Esophagus muscularis mucosa (tissue), 4 donors: ENCODE results near the gene APOBEC2. TPM values are rescaled to one million over a fixed set of nuclear protein-coding genes. Genes with fewer than 3 reads are reported as not detected.
A peak's percentile ranks its signal among the peaks of the same experiment; 100 is the strongest.

Experiments used
- DNase-seq: peaks from one replicate; pipeline ENCODE4 v3.0.0-alpha.2; 2017; ENCODE audit errors: extremely low spot score
- H3K27ac ChIP-seq, 4 donors: fragments of 200-600 bp; sonication (generic); replicated peaks in 1 of 4; 1 replicate in 3 of 4; 2 replicates in 1 of 4; pipeline ENCODE4 v1.5.1; 2016 to 2019; ENCODE audit warnings: mild to moderate bottlenecking in 1 of 4
- H3K27me3 ChIP-seq, 4 donors: fragments of 200-600 bp; sonication (generic); one replicate each; pipeline versions ENCODE4 v1.5.1 to v1.6.0; 2016 to 2019
- H3K36me3 ChIP-seq, 4 donors: fragments of 200-600 bp; sonication (generic); one replicate each; pipeline ENCODE4 v1.5.1; 2016 to 2019
- H3K4me1 ChIP-seq, 4 donors: fragments of 200-600 bp; sonication (generic); one replicate each; pipeline ENCODE4 v1.5.1; 2016 to 2019
- H3K4me3 ChIP-seq, 4 donors: fragments of 200-600 bp; sonication (generic); 1 replicate in 2 of 4; 2 replicates in 2 of 4; pipeline ENCODE4 v1.5.1; 2016 to 2019; ENCODE audit warnings: mild to moderate bottlenecking in 4 of 4, moderate library complexity in 1 of 4
- H3K9me3 ChIP-seq, 4 donors: fragments of 200-600 bp; sonication (generic); 1 replicate in 3 of 4; 2 replicates in 1 of 4; pipeline ENCODE4 v1.5.1; 2016 to 2019
- EP300 ChIP-seq: sonication (generic); formaldehyde crosslinking; IDR thresholded peaks from one replicate; pipeline ENCODE4 v1.6.1; 2017; ENCODE audit warnings: antibody characterized with exemption
- POLR2A ChIP-seq: fragments of 450-650 bp; IDR thresholded peaks from one replicate; pipeline ENCODE4 v1.6.1; 2017; ENCODE audit warnings: antibody characterized with exemption, moderate library complexity, mild to moderate bottlenecking, low read depth
- POLR2AphosphoS5 ChIP-seq, 2 donors: sonication (generic); formaldehyde crosslinking; IDR thresholded peaks; one replicate each; pipeline ENCODE4 v1.6.1; 2017; ENCODE audit warnings: antibody characterized with exemption in 2 of 2
- WGBS: methylation state at CpG from one replicate; pipeline ENCODE4 v1.1.5; 2018; 5-methylcytosine and 5-hydroxymethylcytosine counted together
- intact Hi-C: fragments of 100-400 bp; cut with DNase I; formaldehyde crosslinking; loops from one replicate; pipeline ENCODE4 v1.15.1; 2023
- total RNA-seq, 4 donors: library from RNA; depleted of rRNA; stranded (reverse); fragments of >200 nt; gene quantifications; one replicate each; pipeline versions ENCODE4 v1.1.0 to v1.2.1, GENCODE V29; 2016
- TF ChIP-seq, protein P1 (sequence below), 3 experiments: fragments of 200-600 bp in 2 of 3; fragments of 450-650 bp in 1 of 3; sonication (generic) in 2 of 3; IDR thresholded peaks; one replicate each; pipeline ENCODE4 v1.5.1; 2017 to 2019; ENCODE audit warnings: antibody characterized with exemption in 3 of 3, mild to moderate bottlenecking in 2 of 3, moderate library complexity in 1 of 3

The APOBEC2 gene
- total RNA-seq, 4 donors from 2014 or later = 0.50 to 1.0 (median 0.97) TPM; not detected in 1

DNA sequence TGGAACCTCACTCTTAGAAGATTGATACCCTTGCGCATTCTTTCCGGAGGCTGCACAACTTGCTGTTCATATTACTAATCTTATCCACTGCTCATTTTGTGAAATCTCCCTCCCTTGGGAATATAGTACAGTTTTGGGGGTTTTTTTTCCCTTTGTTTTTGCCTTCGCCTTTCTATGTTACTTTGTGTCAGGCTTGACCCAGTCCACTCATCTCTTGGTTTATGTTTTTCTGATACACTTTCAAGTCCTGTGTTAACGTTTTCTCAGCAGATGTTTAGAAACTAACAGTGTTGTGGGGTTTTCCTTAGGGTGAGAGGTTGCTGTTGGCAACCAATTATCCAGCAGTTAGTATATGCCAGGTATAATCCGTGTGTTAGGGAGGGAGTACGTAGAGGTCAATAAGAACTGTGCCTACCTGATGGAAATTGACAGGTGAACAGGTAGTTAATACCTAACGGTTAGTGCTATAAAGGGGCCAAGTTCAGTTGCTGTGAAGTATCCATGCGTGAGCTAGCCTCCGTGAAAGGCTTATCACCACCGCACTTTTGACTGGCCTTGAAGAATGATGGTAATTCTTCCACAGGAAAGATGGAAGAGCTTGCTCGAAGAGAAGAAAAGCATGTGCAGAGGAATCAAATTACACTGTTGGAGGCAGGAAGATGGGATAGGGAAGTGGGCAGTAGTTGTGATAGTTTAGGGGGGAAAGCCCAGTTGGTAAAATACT, 21.1 kb downstream of the APOBEC2 start:
- WGBS = 6% methylated on average over 11 of the region's 11 CpGs
- H3K36me3 ChIP-seq = peaks cover 0 to 13% (median 10%) of the 10 kb centered on the region in 4 donors
- TF ChIP-seq, protein P1, sequence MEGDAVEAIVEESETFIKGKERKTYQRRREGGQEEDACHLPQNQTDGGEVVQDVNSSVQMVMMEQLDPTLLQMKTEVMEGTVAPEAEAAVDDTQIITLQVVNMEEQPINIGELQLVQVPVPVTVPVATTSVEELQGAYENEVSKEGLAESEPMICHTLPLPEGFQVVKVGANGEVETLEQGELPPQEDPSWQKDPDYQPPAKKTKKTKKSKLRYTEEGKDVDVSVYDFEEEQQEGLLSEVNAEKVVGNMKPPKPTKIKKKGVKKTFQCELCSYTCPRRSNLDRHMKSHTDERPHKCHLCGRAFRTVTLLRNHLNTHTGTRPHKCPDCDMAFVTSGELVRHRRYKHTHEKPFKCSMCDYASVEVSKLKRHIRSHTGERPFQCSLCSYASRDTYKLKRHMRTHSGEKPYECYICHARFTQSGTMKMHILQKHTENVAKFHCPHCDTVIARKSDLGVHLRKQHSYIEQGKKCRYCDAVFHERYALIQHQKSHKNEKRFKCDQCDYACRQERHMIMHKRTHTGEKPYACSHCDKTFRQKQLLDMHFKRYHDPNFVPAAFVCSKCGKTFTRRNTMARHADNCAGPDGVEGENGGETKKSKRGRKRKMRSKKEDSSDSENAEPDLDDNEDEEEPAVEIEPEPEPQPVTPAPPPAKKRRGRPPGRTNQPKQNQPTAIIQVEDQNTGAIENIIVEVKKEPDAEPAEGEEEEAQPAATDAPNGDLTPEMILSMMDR (IDR thresholded peaks at IDR 0.05) = no peak
- H3K9me3 ChIP-seq = no peaks in the 10 kb centered on the region
- peaks cover 29 to 40% (median 39%) of the 10 kb centered on the region in 4 donors for H3K4me1 ChIP-seq
- peak overlapping the region; percentile 98 to 100 (median 99) for H3K27ac ChIP-seq
- H3K4me3 ChIP-seq = peak overlapping the region; percentile 89 to 98 (median 96)
- intact Hi-C loops = no loop called here
- no peaks in the 10 kb centered on the region for H3K27me3 ChIP-seq
- no peak for DNase-seq

GRCh38 chr6:41074692-41075436, 21.9 kb downstream of the APOBEC2 start:
- Histone ChIP-seq H3K27me3 (no peaks in the 10 kb centered on the region), H3K36me3 (peaks cover 0 to 13% (median 8%) of the 10 kb centered on the region in 4 donors), H3K9me3 (no peaks in the 10 kb centered on the region), H3K4me3 (peak overlapping the region; percentile 89 to 98 (median 96)), H3K4me1 (peaks cover 29 to 40% (median 39%) of the 10 kb centered on the region in 4 donors), H3K27ac (peak overlapping the region; percentile 98 to 100 (median 99))
- DNase-seq = no peak
- WGBS = 52% methylated on average over 11 of the region's 11 CpGs
- TF ChIP-seq POLR2AphosphoS5 (IDR thresholded peaks at IDR 0.05) (no peak), POLR2A (no peak), EP300 (no peak)
- TF ChIP-seq, protein P1 (IDR thresholded peaks at IDR 0.05) = no peak
- intact Hi-C loops = no loop called here

GRCh38 chr6:41075651-41076626, 22.9 kb downstream of the APOBEC2 start:
- peaks cover 5 to 22% (median 17%) of the 10 kb centered on the region in 4 donors for H3K36me3 ChIP-seq
- peaks cover 24 to 33% (median 31%) of the 10 kb centered on the region in 4 donors for H3K4me1 ChIP-seq
- no peak overlapping the region for H3K4me3 ChIP-seq
- no peaks in the 10 kb centered on the region for H3K9me3 ChIP-seq
- intact Hi-C loops = no loop called here
- WGBS = 82% methylated on average over 4 of the region's 4 CpGs
- no peak for DNase-seq
- H3K27me3 ChIP-seq = no peaks in the 10 kb centered on the region
- TF ChIP-seq, protein P1 (IDR thresholded peaks at IDR 0.05) = no peak
- no peak for TF ChIP-seq POLR2AphosphoS5 (IDR thresholded peaks at IDR 0.05)
- no peak for TF ChIP-seq POLR2A
- TF ChIP-seq EP300 = no peak
- peak overlapping the region in 3 of 4 donors; percentile 98 to 100 (median 99) for H3K27ac ChIP-seq

- intact Hi-C loops = no loop called here
- H3K27me3 ChIP-seq = no peaks in the 10 kb centered on the region
Observed at GRCh38 chr6:41077536-41077935, 24.5 kb downstream of the APOBEC2 start.

More at GRCh38 chr6:41077536-41077935, 24.5 kb downstream of the APOBEC2 start:
- no peak overlapping the region for H3K4me3 ChIP-seq
- no peak for DNase-seq
- peaks cover 20 to 29% (median 27%) of the 10 kb centered on the region in 4 donors for H3K4me1 ChIP-seq
- 91% methylated on average over 2 of the region's 2 CpGs for WGBS
- TF ChIP-seq EP300 (no peak), POLR2AphosphoS5 (IDR thresholded peaks at IDR 0.05) (no peak), POLR2A (no peak)
- TF ChIP-seq, protein P1 (IDR thresholded peaks at IDR 0.05) = no peak
- no peak overlapping the region for H3K27ac ChIP-seq
- no peaks in the 10 kb centered on the region for H3K9me3 ChIP-seq
- peaks cover 6 to 32% (median 22%) of the 10 kb centered on the region in 4 donors for H3K36me3 ChIP-seq
